ENCODE results near the gene PRSS35. TPM values are rescaled to one million over a fixed set of nuclear protein-coding genes. Genes with fewer than 3 reads are reported as not detected.

Gene PRSS35
- total RNA-seq, result not detected

GRCh38 chr6:83511901-83512681 is at the start of gene PRSS35:
PRSS35 (plus strand) TSS chr6:83512534; CDS start chr6:83523442, 10,908 bp downstream.
- H3K36me3 ChIP-seq, result no peaks in the 10 kb centered on the region
- H3K27ac ChIP-seq, result no peak within 1 kb of the TSS
- intact Hi-C loops (cut with DNase I), result loop anchor here (10.0 kb wide), 1 partner anchor 447 kb away; the partner anchor contains the start of genes DOP1A and UBE3D
- H3K4me1 ChIP-seq, result no peaks in the 10 kb centered on the region
- H3K4me3 ChIP-seq (replicated peaks in 1 of 3), result peak within 1 kb of the TSS in 1 of 3 donors; percentile 20
- no peaks in the 10 kb centered on the region for H3K27me3 ChIP-seq
- TF ChIP-seq CTCF (IDR thresholded peaks at IDR 0.05) (peak in 5 of 6 experiments; percentile 24 to 56 (median 35)), POLR2A (IDR thresholded peaks at IDR 0.05) (no peak)
- 2 to 3% methylated on average over 26 to 34 of the region's 38 CpGs for WGBS, 2 donors
- peak; percentile 41 to 51 for DNase-seq
- H3K9me3 ChIP-seq, result no peaks in the 10 kb centered on the region

GRCh38 chr6:83463886-83464285 is 48.4 kb upstream of the PRSS35 start:
- WGBS, 2 donors, result 64 to 65% methylated on average over 2 of the region's 2 CpGs
- H3K27ac ChIP-seq, result no peak overlapping the region
- no peak for TF ChIP-seq POLR2A (IDR thresholded peaks at IDR 0.05)
- TF ChIP-seq CTCF (IDR thresholded peaks at IDR 0.05), result no peak
- H3K4me1 ChIP-seq, result no peaks in the 10 kb centered on the region
- H3K27me3 ChIP-seq, result no peaks in the 10 kb centered on the region
- intact Hi-C loops (cut with DNase I), result no loop called here
- no peaks in the 10 kb centered on the region for H3K9me3 ChIP-seq
- no peak for DNase-seq
- H3K36me3 ChIP-seq, result no peaks in the 10 kb centered on the region
- H3K4me3 ChIP-seq (replicated peaks in 1 of 3), result no peak overlapping the region

- no peak for DNase-seq
- Histone ChIP-seq H3K36me3 (no peaks in the 10 kb centered on the region), H3K4me3 (replicated peaks in 1 of 3) (no peak overlapping the region), H3K27me3 (no peaks in the 10 kb centered on the region), H3K9me3 (no peaks in the 10 kb centered on the region), H3K27ac (no peak overlapping the region), H3K4me1 (no peaks in the 10 kb centered on the region)
- WGBS, 2 donors, result 92 to 97% methylated on average over 5 of the region's 5 CpGs
- intact Hi-C loops (cut with DNase I), result no loop called here
- TF ChIP-seq CTCF (IDR thresholded peaks at IDR 0.05) (no peak), POLR2A (IDR thresholded peaks at IDR 0.05) (no peak)
These were observed 47.8 kb upstream of the PRSS35 start for GRCh38 chr6:83464381-83465140.

GRCh38 chr6:83466328-83466727 is 46.0 kb upstream of the PRSS35 start:
- Histone ChIP-seq H3K4me3 (replicated peaks in 1 of 3) (no peak overlapping the region), H3K4me1 (no peaks in the 10 kb centered on the region), H3K27me3 (no peaks in the 10 kb centered on the region), H3K36me3 (no peaks in the 10 kb centered on the region), H3K9me3 (no peaks in the 10 kb centered on the region), H3K27ac (no peak overlapping the region)
- DNase-seq, result no peak
- intact Hi-C loops (cut with DNase I), result no loop called here
- TF ChIP-seq CTCF (IDR thresholded peaks at IDR 0.05) (no peak), POLR2A (IDR thresholded peaks at IDR 0.05) (no peak)
- WGBS, 2 donors, result 86 to 96% methylated on average over 6 of the region's 6 CpGs

GRCh38 chr6:83467620-83468036 is 44.7 kb upstream of the PRSS35 start:
- 48 to 72% methylated on average over 3 of the region's 3 CpGs for WGBS, 2 donors
- no peaks in the 10 kb centered on the region for H3K27me3 ChIP-seq
- H3K36me3 ChIP-seq, result no peaks in the 10 kb centered on the region
- intact Hi-C loops (cut with DNase I), result no loop called here
- no peak overlapping the region for H3K27ac ChIP-seq
- no peak overlapping the region for H3K4me3 ChIP-seq (replicated peaks in 1 of 3)
- peak in 1 of 2 donors; percentile 6 for DNase-seq
- H3K4me1 ChIP-seq, result no peaks in the 10 kb centered on the region
- no peaks in the 10 kb centered on the region for H3K9me3 ChIP-seq
- TF ChIP-seq CTCF (IDR thresholded peaks at IDR 0.05) (no peak), POLR2A (IDR thresholded peaks at IDR 0.05) (no peak)
